Hepatocyte (in vitro differentiated cells): ENCODE measurements around the gene CCDC152. TPM values are rescaled to one million over a fixed set of nuclear protein-coding genes. Genes with fewer than 3 reads are reported as not detected.

Experiments used
- DNase-seq: peaks from one replicate; pipeline ENCODE4 v3.0.0-alpha.2; 2016; ENCODE audit warnings: low spot score
- H2AFZ ChIP-seq: fragments of 200-600 bp; sonication (generic); 2 replicates; pipeline ENCODE4 v1.6.0; 2016; ENCODE audit warnings: antibody characterized with exemption, mild to moderate bottlenecking
- H3K27ac ChIP-seq: fragments of 200-600 bp; sonication (generic); 2 replicates; pipeline ENCODE4 v1.5.1; 2016; ENCODE audit warnings: mild to moderate bottlenecking
- H3K27me3 ChIP-seq: fragments of 200-600 bp; sonication (generic); 2 replicates; pipeline ENCODE4 v1.6.1; 2016
- H3K36me3 ChIP-seq: fragments of 200-600 bp; sonication (generic); replicated peaks from 2 replicates; pipeline ENCODE4 v1.5.1; 2016; ENCODE audit warnings: low read depth; ENCODE audit not compliant: insufficient read depth
- H3K4me1 ChIP-seq: fragments of 200-600 bp; sonication (generic); 2 replicates; pipeline ENCODE4 v1.5.1; 2016; ENCODE audit warnings: mild to moderate bottlenecking, moderate library complexity; ENCODE audit not compliant: insufficient read depth
- H3K4me2 ChIP-seq: fragments of 200-600 bp; sonication (generic); 2 replicates; pipeline ENCODE4 v1.6.0; 2016
- H3K4me3 ChIP-seq: fragments of 200-600 bp; sonication (generic); 2 replicates; pipeline ENCODE4 v1.5.1; 2016; ENCODE audit warnings: mild to moderate bottlenecking
- H3K79me2 ChIP-seq: fragments of 200-600 bp; sonication (generic); 2 replicates; pipeline ENCODE4 v1.6.0; 2017; ENCODE audit warnings: mild to moderate bottlenecking
- H3K9me2 ChIP-seq: fragments of 200-600 bp; sonication (generic); replicated peaks from 2 replicates; pipeline ENCODE4 v1.6.0; 2017; ENCODE audit warnings: mild to moderate bottlenecking; ENCODE audit not compliant: insufficient read depth
- H3K9me3 ChIP-seq: fragments of 200-600 bp; sonication (generic); 2 replicates; pipeline ENCODE4 v1.5.1; 2016; ENCODE audit warnings: low read depth, mild to moderate bottlenecking
- H4K20me1 ChIP-seq: fragments of 200-600 bp; sonication (generic); 2 replicates; pipeline ENCODE4 v1.6.0; 2016; ENCODE audit warnings: mild to moderate bottlenecking; ENCODE audit not compliant: insufficient read depth, poor library complexity, severe bottlenecking
- EZH2 ChIP-seq: fragments of 200-600 bp; sonication (generic); IDR thresholded peaks from 2 replicates; pipeline ENCODE4 v1.6.1; 2016; ENCODE audit warnings: antibody characterized with exemption, mild to moderate bottlenecking, borderline replicate concordance
- EZH2phosphoT487 ChIP-seq: fragments of 200-600 bp; sonication (generic); IDR thresholded peaks from one replicate; pipeline ENCODE4 v1.6.1; 2018; ENCODE audit warnings: antibody characterized with exemption, mild to moderate bottlenecking, low read depth, moderate library complexity; ENCODE audit not compliant: unreplicated experiment, severe bottlenecking
- WGBS: methylation state at CpG from one replicate; pipeline ENCODE4 v1.1.6; 2016; ENCODE audit warnings: low lambda C conversion rate; ENCODE audit errors: missing lambda C conversion rate; 5-methylcytosine and 5-hydroxymethylcytosine counted together
- polyA plus RNA-seq: library from polyadenylated mRNA; unstranded; fragments of >200 nt; fragmentation: Nextera tagmentation; extraction: Ambion mirVana; gene quantifications from 2 replicates; pipeline ENCODE4 v1.2.1, GENCODE V29; 2016
- total RNA-seq: library from RNA; depleted of rRNA; stranded (reverse); fragments of >200 nt; gene quantifications from 2 replicates; pipeline ENCODE4 v1.2.3, GENCODE V29; 2014
- TF ChIP-seq, protein P1 (sequence below): fragments of 200-600 bp; sonication (generic); IDR thresholded peaks from 2 replicates; pipeline ENCODE4 v1.5.1; 2016; ENCODE audit warnings: antibody characterized with exemption, mild to moderate bottlenecking; ENCODE audit not compliant: poor library complexity

CCDC152 gene
- total and polyA plus RNA-seq, 2 experiments from 2014 or later = 2.0 to 46.1 TPM

DNA sequence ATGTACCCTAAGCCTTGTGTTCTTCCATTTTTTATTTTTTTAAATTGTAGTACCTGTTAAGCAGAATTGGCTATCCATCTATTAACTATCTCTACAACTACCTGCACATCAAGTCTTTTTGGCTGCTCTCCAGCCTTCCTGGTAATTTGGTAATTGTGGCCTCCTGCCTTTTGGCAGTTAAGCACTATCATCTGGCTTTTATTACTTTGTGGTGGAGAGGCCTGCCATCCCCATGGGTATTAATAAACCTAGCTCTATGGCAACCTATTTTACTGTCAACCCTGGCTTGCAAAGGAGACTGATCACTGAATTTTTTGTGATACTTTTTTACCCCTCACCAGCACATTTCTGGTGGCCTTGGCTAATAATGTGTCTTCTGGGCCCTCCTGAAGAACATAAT, 34.5 kb downstream of the CCDC152 start:
- Histone ChIP-seq H3K79me2 (no peaks in the 10 kb centered on the region), H3K9me3 (no peaks in the 10 kb centered on the region), H3K4me1 (no peaks in the 10 kb centered on the region), H3K27ac (no peak overlapping the region), H3K9me2 (no peaks in the 10 kb centered on the region), H3K27me3 (no peaks in the 10 kb centered on the region), H2AFZ (no peak overlapping the region), H3K4me3 (no peak overlapping the region), H4K20me1 (no peaks in the 10 kb centered on the region), H3K4me2 (no peak overlapping the region), H3K36me3 (no peaks in the 10 kb centered on the region)
- TF ChIP-seq, protein P1, sequence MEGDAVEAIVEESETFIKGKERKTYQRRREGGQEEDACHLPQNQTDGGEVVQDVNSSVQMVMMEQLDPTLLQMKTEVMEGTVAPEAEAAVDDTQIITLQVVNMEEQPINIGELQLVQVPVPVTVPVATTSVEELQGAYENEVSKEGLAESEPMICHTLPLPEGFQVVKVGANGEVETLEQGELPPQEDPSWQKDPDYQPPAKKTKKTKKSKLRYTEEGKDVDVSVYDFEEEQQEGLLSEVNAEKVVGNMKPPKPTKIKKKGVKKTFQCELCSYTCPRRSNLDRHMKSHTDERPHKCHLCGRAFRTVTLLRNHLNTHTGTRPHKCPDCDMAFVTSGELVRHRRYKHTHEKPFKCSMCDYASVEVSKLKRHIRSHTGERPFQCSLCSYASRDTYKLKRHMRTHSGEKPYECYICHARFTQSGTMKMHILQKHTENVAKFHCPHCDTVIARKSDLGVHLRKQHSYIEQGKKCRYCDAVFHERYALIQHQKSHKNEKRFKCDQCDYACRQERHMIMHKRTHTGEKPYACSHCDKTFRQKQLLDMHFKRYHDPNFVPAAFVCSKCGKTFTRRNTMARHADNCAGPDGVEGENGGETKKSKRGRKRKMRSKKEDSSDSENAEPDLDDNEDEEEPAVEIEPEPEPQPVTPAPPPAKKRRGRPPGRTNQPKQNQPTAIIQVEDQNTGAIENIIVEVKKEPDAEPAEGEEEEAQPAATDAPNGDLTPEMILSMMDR = no peak
- no peak for TF ChIP-seq EZH2phosphoT487
- TF ChIP-seq EZH2 = no peak
- DNase-seq = no peak

DNA sequence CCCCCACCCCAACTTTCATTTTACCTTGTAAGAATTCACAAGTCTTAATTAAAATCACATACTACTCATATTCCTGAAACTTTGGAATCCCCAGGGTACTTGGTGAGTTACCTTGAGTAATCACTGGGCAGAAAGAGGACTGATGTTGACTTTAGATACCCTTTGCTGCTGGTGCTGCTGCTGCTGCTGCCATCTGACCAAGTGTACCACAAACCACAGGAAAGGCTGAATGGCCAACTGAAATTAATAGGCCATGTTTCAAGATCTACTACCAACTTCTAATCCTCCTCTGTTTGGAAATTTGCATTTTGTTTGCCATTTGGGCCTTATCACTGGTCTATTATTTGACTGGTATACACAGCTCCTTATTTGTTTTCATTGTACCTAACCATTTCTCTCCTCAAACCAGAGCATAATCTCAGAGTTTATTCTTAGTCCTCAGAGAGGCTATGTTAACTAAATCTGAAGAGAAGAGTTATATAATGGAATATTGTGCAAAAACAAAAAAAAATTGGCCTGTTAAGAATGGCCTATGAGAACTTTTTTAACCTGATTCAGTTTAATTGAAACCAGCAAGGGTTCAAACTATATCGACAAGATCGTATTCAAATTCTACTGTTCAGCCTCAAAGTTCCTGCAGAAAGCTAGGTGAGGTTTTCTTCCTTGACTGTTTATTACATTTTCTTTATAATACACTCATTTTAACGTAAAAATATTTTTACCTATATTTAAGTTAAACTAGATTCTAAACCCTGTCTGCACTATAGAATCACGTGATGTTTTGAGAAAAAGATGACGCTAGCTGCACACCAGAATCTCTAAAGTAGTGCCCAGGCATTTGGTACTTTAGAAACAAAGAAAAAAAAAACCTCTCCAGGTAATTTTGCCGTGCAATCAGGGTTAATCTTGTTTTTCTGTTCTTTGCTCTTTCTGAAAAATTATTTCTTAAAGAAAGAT, 41.9 kb downstream of the CCDC152 start:
- Histone ChIP-seq H3K27ac (peak overlapping the region; percentile 28), H3K9me3 (no peaks in the 10 kb centered on the region), H3K36me3 (no peaks in the 10 kb centered on the region), H3K9me2 (no peaks in the 10 kb centered on the region), H3K4me1 (no peaks in the 10 kb centered on the region), H4K20me1 (no peaks in the 10 kb centered on the region), H3K4me2 (no peak overlapping the region), H3K4me3 (no peak overlapping the region), H3K79me2 (no peaks in the 10 kb centered on the region), H3K27me3 (no peaks in the 10 kb centered on the region), H2AFZ (no peak overlapping the region)
- DNase-seq = peak; percentile 18
- no peak for TF ChIP-seq EZH2
- TF ChIP-seq, protein P1 = no peak
- TF ChIP-seq EZH2phosphoT487 = no peak
- 91% methylated on average over 6 of the region's 6 CpGs for WGBS

DNA sequence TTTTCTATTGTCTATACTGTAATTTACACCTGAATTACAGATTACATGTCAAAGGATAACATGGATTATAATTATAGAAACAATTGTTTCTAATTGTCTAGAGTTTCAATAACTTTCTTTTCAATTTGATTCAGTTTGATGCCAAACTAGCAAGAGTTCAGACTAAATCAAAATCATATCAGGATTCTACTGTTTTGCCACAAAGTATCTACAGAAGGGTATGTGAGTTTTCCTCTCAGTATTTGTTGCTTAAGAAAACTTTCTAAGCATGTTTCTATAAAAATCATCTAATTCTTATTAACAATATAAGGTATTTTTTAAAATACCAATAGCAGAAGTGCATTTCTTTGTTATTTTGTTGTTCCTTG, 42.6 kb downstream of the CCDC152 start:
- no peak for DNase-seq
- Histone ChIP-seq H3K79me2 (no peaks in the 10 kb centered on the region), H3K27ac (no peak overlapping the region), H3K9me2 (no peaks in the 10 kb centered on the region), H3K9me3 (no peaks in the 10 kb centered on the region), H3K4me2 (no peak overlapping the region), H3K36me3 (no peaks in the 10 kb centered on the region), H2AFZ (no peak overlapping the region), H3K4me3 (no peak overlapping the region), H3K4me1 (no peaks in the 10 kb centered on the region), H3K27me3 (no peaks in the 10 kb centered on the region), H4K20me1 (no peaks in the 10 kb centered on the region)
- TF ChIP-seq EZH2 = no peak
- TF ChIP-seq EZH2phosphoT487 = no peak
- TF ChIP-seq, protein P1 = no peak
